Retina (tissue), 1 donor: ENCODE measurements around the gene PCID2.
A peak's percentile ranks its signal among the peaks of the same experiment; 100 is the strongest.
"Not testable (repeated sequence)": the region's sequence is repeated elsewhere in the genome, so short reads cannot be mapped to it uniquely, and the experiment has no call there.

Experiments
- DNase-seq: peaks from one replicate; pipeline ENCODE4 v3.0.0-alpha.2; 2016

The PCID2 gene

GRCh38 chr13:113162783-113163685, 45.4 kb downstream of the PCID2 start:
- peak; percentile 31 for DNase-seq

GRCh38 chr13:113161975-113162374, 46.5 kb downstream of the PCID2 start:
- DNase-seq = not testable (repeated sequence)

GRCh38 chr13:113161433-113161832, 47.0 kb downstream of the PCID2 start:
- DNase-seq = no peak

GRCh38 chr13:113160983-113161382, 47.5 kb downstream of the PCID2 start:
- DNase-seq = no peak

GRCh38 chr13:113159701-113160100, 48.8 kb downstream of the PCID2 start:
- no peak for DNase-seq

- DNase-seq = no peak
Observed at GRCh38 chr13:113158946-113159345, 49.5 kb downstream of the PCID2 start.

GRCh38 chr13:113157929-113158747, 50.3 kb downstream of the PCID2 start, which contains the start of gene PROZ:
Gene PROZ, plus strand, starts transcription at chr13:113158648. Its CDS starts 13 bp downstream, at chr13:113158661.
- DNase-seq = no peak

GRCh38 chr13:113157206-113157928, 51.1 kb downstream of the PCID2 start:
- DNase-seq = no peak

GRCh38 chr13:113155982-113156655, 52.4 kb downstream of the PCID2 start:
- no peak for DNase-seq

GRCh38 chr13:113155201-113155600, 53.3 kb downstream of the PCID2 start:
- no peak for DNase-seq

GRCh38 chr13:113153810-113154748, 54.4 kb downstream of the PCID2 start:
- DNase-seq = peak; percentile 66

- DNase-seq = peak; percentile 87
Observed at GRCh38 chr13:113152984-113153809, 55.3 kb downstream of the PCID2 start.

GRCh38 chr13:113152691-113152983, 55.8 kb downstream of the PCID2 start:
- DNase-seq = no peak

GRCh38 chr13:113151745-113152690, 56.5 kb downstream of the PCID2 start:
- DNase-seq = peak; percentile 33

GRCh38 chr13:113150550-113151365, 57.7 kb downstream of the PCID2 start:
- no peak for DNase-seq

GRCh38 chr13:113149711-113150549, 58.5 kb downstream of the PCID2 start:
- DNase-seq = no peak

- DNase-seq = no peak
Observed at GRCh38 chr13:113148940-113149503, 59.4 kb downstream of the PCID2 start.
